HEK293 (cell line): Measurements from ENCODE around the gene FDX2.
A peak's percentile ranks its signal among the peaks of the same experiment; 100 is the strongest.

ENCODE experiments used
- CTCF ChIA-PET: fragments of 350-600 bp; formaldehyde crosslinking; extraction: SDS; loops from one replicate; lab custom pipeline; 2021; ENCODE audit warnings: antibody characterized with exemption; lab: Yijun Ruan, JAX
- POLR2A ChIA-PET: fragments of 300-600 bp; formaldehyde crosslinking; extraction: SDS; loops from one replicate; lab custom pipeline; 2020; ENCODE audit warnings: antibody characterized with exemption, inconsistent platforms; lab: Yijun Ruan, JAX
- H3K27ac ChIP-seq: fragments of 200-500 bp; sonication (Bioruptor generic); 2 replicates; pipeline ENCODE4 v1.5.1; 2014; ENCODE audit warnings: low read depth, low read length, control low read depth, inconsistent platforms; ENCODE audit errors: extremely low read depth
- H3K36me3 ChIP-seq, 2 experiments: fragments of 200-500 bp in 1 of 2; sonication (Bioruptor generic) in 1 of 2; 1 replicate in 1 of 2; 2 replicates in 1 of 2; pipeline ENCODE4 v1.5.1; 2014 to 2017; ENCODE audit warnings: inconsistent platforms in 2 of 2, low read length in 2 of 2; ENCODE audit not compliant: control insufficient read depth in 2 of 2, insufficient read depth in 1 of 2
- H3K4me1 ChIP-seq: fragments of 200-500 bp; sonication (Bioruptor generic); 2 replicates; pipeline ENCODE4 v1.5.1; 2014; ENCODE audit warnings: mild to moderate bottlenecking, low read length, inconsistent platforms; ENCODE audit not compliant: control insufficient read depth, insufficient read depth
- H3K4me3 ChIP-seq: 2 replicates; pipeline ENCODE4 v1.5.1; 2011; ENCODE audit warnings: low read depth, mild to moderate bottlenecking, control low read depth, low read length, moderate library complexity
- H3K9me3 ChIP-seq: fragments of 200-500 bp; sonication (Bioruptor generic); 2 replicates; pipeline ENCODE4 v1.5.1; 2014; ENCODE audit warnings: low read depth, low read length, inconsistent platforms; ENCODE audit not compliant: control insufficient read depth, insufficient read depth
- FEZF1 ChIP-seq: fragments of 450-650 bp; formaldehyde crosslinking; IDR thresholded peaks from 2 replicates; pipeline ENCODE4 v1.5.1; 2016; ENCODE audit warnings: missing biosample characterization, missing genetic modification characterization
- GLI2 ChIP-seq: fragments of 450-650 bp; formaldehyde crosslinking; IDR thresholded peaks from 2 replicates; pipeline ENCODE4; 2017; ENCODE audit warnings: missing biosample characterization, missing genetic modification characterization, low read depth, borderline replicate concordance
- KLF17 ChIP-seq: fragments of 450-650 bp; formaldehyde crosslinking; IDR thresholded peaks from 2 replicates; pipeline ENCODE4 v1.5.1; 2016; ENCODE audit warnings: missing biosample characterization, missing genetic modification characterization
- KLF8 ChIP-seq: fragments of 450-650 bp; formaldehyde crosslinking; IDR thresholded peaks from 2 replicates; pipeline ENCODE4 v1.5.1; 2016; ENCODE audit warnings: missing biosample characterization, missing genetic modification characterization
- TRIM28 ChIP-seq: IDR thresholded peaks from 2 replicates; pipeline ENCODE4 v1.6.1; 2011; ENCODE audit warnings: low read length, control low read depth, borderline replicate concordance
- ZBTB17 ChIP-seq: fragments of 450-650 bp; formaldehyde crosslinking; IDR thresholded peaks from 2 replicates; pipeline ENCODE4 v1.5.1; 2016; ENCODE audit warnings: missing biosample characterization, missing genetic modification characterization
- ZBTB6 ChIP-seq: fragments of 450-650 bp; formaldehyde crosslinking; IDR thresholded peaks from 2 replicates; pipeline ENCODE4 v1.5.1; 2017; ENCODE audit warnings: missing biosample characterization, missing genetic modification characterization
- ZBTB8A ChIP-seq: fragments of 450-650 bp; formaldehyde crosslinking; IDR thresholded peaks from 2 replicates; pipeline ENCODE4 v1.5.1; 2016; ENCODE audit warnings: missing biosample characterization, missing genetic modification characterization
- ZNF10 ChIP-seq: fragments of 450-650 bp; formaldehyde crosslinking; IDR thresholded peaks from 2 replicates; pipeline ENCODE4 v1.5.1; 2017; ENCODE audit warnings: missing biosample characterization, missing genetic modification characterization
- ZNF133 ChIP-seq: fragments of 450-650 bp; formaldehyde crosslinking; IDR thresholded peaks from 2 replicates; pipeline ENCODE4 v1.5.1; 2016; ENCODE audit warnings: missing biosample characterization, missing genetic modification characterization
- ZNF138 ChIP-seq: fragments of 450-650 bp; formaldehyde crosslinking; IDR thresholded peaks from 2 replicates; pipeline ENCODE4 v1.5.1; 2016; ENCODE audit warnings: missing biosample characterization, missing genetic modification characterization, borderline replicate concordance
- ZNF174 ChIP-seq: fragments of 450-650 bp; formaldehyde crosslinking; IDR thresholded peaks from 2 replicates; pipeline ENCODE4 v1.5.0; 2017; ENCODE audit warnings: missing biosample characterization, mild to moderate bottlenecking, missing genetic modification characterization
- ZNF175 ChIP-seq: fragments of 450-650 bp; formaldehyde crosslinking; IDR thresholded peaks from 2 replicates; pipeline ENCODE4 v1.5.1; 2016; ENCODE audit warnings: missing biosample characterization, missing genetic modification characterization
- ZNF19 ChIP-seq: fragments of 450-650 bp; formaldehyde crosslinking; IDR thresholded peaks from 2 replicates; pipeline ENCODE4; 2016; ENCODE audit warnings: missing biosample characterization, missing genetic modification characterization, low read depth
- ZNF24 ChIP-seq: fragments of 450-650 bp; formaldehyde crosslinking; IDR thresholded peaks from 2 replicates; pipeline ENCODE4 v1.5.1; 2016; ENCODE audit warnings: missing biosample characterization, missing genetic modification characterization
- ZNF404 ChIP-seq: fragments of 450-650 bp; formaldehyde crosslinking; IDR thresholded peaks from 2 replicates; pipeline ENCODE4 v1.5.1; 2017; ENCODE audit warnings: missing biosample characterization, missing genetic modification characterization
- ZNF426 ChIP-seq: fragments of 450-650 bp; formaldehyde crosslinking; IDR thresholded peaks from 2 replicates; pipeline ENCODE4 v1.5.1; 2017; ENCODE audit warnings: missing biosample characterization, missing genetic modification characterization, mild to moderate bottlenecking, inconsistent platforms, moderate library complexity
- ZNF560 ChIP-seq: fragments of 450-650 bp; formaldehyde crosslinking; IDR thresholded peaks from 2 replicates; pipeline ENCODE4 v1.5.1; 2017; ENCODE audit warnings: missing biosample characterization, missing genetic modification characterization, borderline replicate concordance
- ZNF571 ChIP-seq: fragments of 450-650 bp; formaldehyde crosslinking; IDR thresholded peaks from 2 replicates; pipeline ENCODE4 v1.5.0; 2017; ENCODE audit warnings: missing biosample characterization, missing genetic modification characterization
- ZNF629 ChIP-seq: fragments of 450-650 bp; formaldehyde crosslinking; IDR thresholded peaks from 2 replicates; pipeline ENCODE4 v1.5.1; 2017; ENCODE audit warnings: missing biosample characterization, missing genetic modification characterization
- ZNF660 ChIP-seq: fragments of 450-650 bp; IDR thresholded peaks from 2 replicates; pipeline ENCODE4 v1.5.1; 2018; ENCODE audit warnings: missing biosample characterization, mild to moderate bottlenecking, missing genetic modification characterization
- ZNF670 ChIP-seq: fragments of 450-650 bp; formaldehyde crosslinking; IDR thresholded peaks from 2 replicates; pipeline ENCODE4 v1.5.1; 2016; ENCODE audit warnings: missing biosample characterization, missing genetic modification characterization, low read depth
- ZNF704 ChIP-seq: fragments of 450-650 bp; formaldehyde crosslinking; IDR thresholded peaks from 2 replicates; pipeline ENCODE4 v1.5.1; 2016; ENCODE audit warnings: missing biosample characterization, missing genetic modification characterization
- ZNF707 ChIP-seq: fragments of 450-650 bp; formaldehyde crosslinking; IDR thresholded peaks from 2 replicates; pipeline ENCODE4 v1.5.1; 2016; ENCODE audit warnings: missing biosample characterization, missing genetic modification characterization
- ZSCAN18 ChIP-seq: fragments of 450-650 bp; formaldehyde crosslinking; IDR thresholded peaks from 2 replicates; pipeline ENCODE4 v1.5.1; 2016; ENCODE audit warnings: missing biosample characterization, missing genetic modification characterization
- ZSCAN4 ChIP-seq: fragments of 450-650 bp; formaldehyde crosslinking; IDR thresholded peaks from 2 replicates; pipeline ENCODE4 v1.5.1; 2017; ENCODE audit warnings: missing biosample characterization, missing genetic modification characterization

FDX2 gene

GRCh38 chr19:10295847-10296591, 19.8 kb downstream of the FDX2 start:
- TF ChIP-seq KLF8 (tag by site-specific recombination) (0 out of 2 replicates have a peak, but pooled peaks have one; percentile 5), GLI2 (tag by site-specific recombination) (no peak), ZNF660 (tag by site-specific recombination) (no peak), ZNF629 (tag by site-specific recombination) (no peak), ZNF138 (tag by site-specific recombination) (no peak)
- H3K27ac ChIP-seq, result no peak overlapping the region
- peaks cover 4% of the 10 kb centered on the region; the same call in 1 of the 2 replicates for H3K4me1 ChIP-seq
- H3K36me3 ChIP-seq, result peaks cover 0 to 5% of the 10 kb centered on the region in 2 experiments; a peak in 1 of 3 replicates
- no peaks in the 10 kb centered on the region for H3K9me3 ChIP-seq
- ChIA-PET CTCF (interaction anchor here (0.6 to 0.7 kb wide), 3 partner anchors 36 to 790 kb away, joined by 3 to 6 read pairs (median 4); partner anchors contain the start of gene RAVER1), POLR2A (interaction anchor here (0.5 kb wide), 1 partner anchor 9 kb away, joined by 9 read pairs; no protein-coding TSS in a partner anchor)
- H3K4me3 ChIP-seq, result no peak overlapping the region

- no peak for TF ChIP-seq ZNF174 (tag by site-specific recombination)
- 0 out of 2 replicates have a peak, but pooled peaks have one; percentile 20 for TF ChIP-seq KLF8 (tag by site-specific recombination)
- TF ChIP-seq ZNF19, result no peak
- TF ChIP-seq ZNF670 (tag by site-specific recombination), result no peak
- no peak for TF ChIP-seq ZNF10
- TF ChIP-seq ZNF707 (tag by site-specific recombination), result no peak
- H3K4me3 ChIP-seq, result no peak overlapping the region
- H3K36me3 ChIP-seq, result peaks cover 0 to 5% of the 10 kb centered on the region in 2 experiments; a peak in 1 of 3 replicates
- no peaks in the 10 kb centered on the region for H3K9me3 ChIP-seq
- H3K4me1 ChIP-seq, result peaks cover 4% of the 10 kb centered on the region; the same call in 1 of the 2 replicates
- ChIA-PET POLR2A (no interaction called here), CTCF (interaction anchor here (0.6 to 0.7 kb wide), 3 partner anchors 35 to 791 kb away, joined by 3 to 6 read pairs (median 4); partner anchors contain the start of gene RAVER1)
- H3K27ac ChIP-seq, result no peak overlapping the region
These were observed 20.4 kb downstream of the FDX2 start for GRCh38 chr19:10295305-10295846.

GRCh38 chr19:10294368-10294697, 21.5 kb downstream of the FDX2 start:
- Histone ChIP-seq H3K27ac (no peak overlapping the region), H3K9me3 (no peaks in the 10 kb centered on the region), H3K4me1 (peaks cover 4% of the 10 kb centered on the region; the same call in 1 of the 2 replicates), H3K4me3 (no peak overlapping the region), H3K36me3 (peaks cover 0 to 5% of the 10 kb centered on the region in 2 experiments; a peak in 1 of 3 replicates)
- ChIA-PET CTCF (no interaction called here), POLR2A (no interaction called here)
- TF ChIP-seq ZSCAN4 (tag by site-specific recombination) (no peak), TRIM28 (no peak), ZNF426 (tag by site-specific recombination) (no peak), ZSCAN18 (tag by site-specific recombination) (no peak), ZBTB8A (tag by site-specific recombination) (no peak), ZNF571 (tag by site-specific recombination) (no peak), ZBTB6 (tag by site-specific recombination) (no peak), FEZF1 (tag by site-specific recombination) (no peak), ZNF175 (no peak), ZNF133 (tag by site-specific recombination) (no peak), ZNF560 (tag by site-specific recombination) (no peak), ZNF24 (tag by site-specific recombination) (no peak), KLF17 (tag by site-specific recombination) (no peak), ZBTB17 (tag by site-specific recombination) (no peak), ZNF704 (tag by site-specific recombination) (no peak), ZNF404 (tag by site-specific recombination) (no peak)
